HEK293 (cell line): ENCODE measurements around the gene PAK1.

Source experiments
- CTCF ChIA-PET: fragments of 350-600 bp; formaldehyde crosslinking; extraction: SDS; loops from one replicate; lab custom pipeline; 2021; ENCODE audit warnings: antibody characterized with exemption; lab: Yijun Ruan, JAX
- POLR2A ChIA-PET: fragments of 300-600 bp; formaldehyde crosslinking; extraction: SDS; loops from one replicate; lab custom pipeline; 2020; ENCODE audit warnings: antibody characterized with exemption, inconsistent platforms; lab: Yijun Ruan, JAX
- H3K27ac ChIP-seq: fragments of 200-500 bp; sonication (Bioruptor generic); 2 replicates; pipeline ENCODE4 v1.5.1; 2014; ENCODE audit warnings: low read depth, low read length, control low read depth, inconsistent platforms; ENCODE audit errors: extremely low read depth
- H3K36me3 ChIP-seq, 2 experiments: fragments of 200-500 bp in 1 of 2; sonication (Bioruptor generic) in 1 of 2; 1 replicate in 1 of 2; 2 replicates in 1 of 2; pipeline ENCODE4 v1.5.1; 2014 to 2017; ENCODE audit warnings: inconsistent platforms in 2 of 2, low read length in 2 of 2; ENCODE audit not compliant: control insufficient read depth in 2 of 2, insufficient read depth in 1 of 2
- H3K4me1 ChIP-seq: fragments of 200-500 bp; sonication (Bioruptor generic); 2 replicates; pipeline ENCODE4 v1.5.1; 2014; ENCODE audit warnings: mild to moderate bottlenecking, low read length, inconsistent platforms; ENCODE audit not compliant: control insufficient read depth, insufficient read depth
- H3K4me3 ChIP-seq: 2 replicates; pipeline ENCODE4 v1.5.1; 2011; ENCODE audit warnings: low read depth, mild to moderate bottlenecking, control low read depth, low read length, moderate library complexity
- H3K9me3 ChIP-seq: fragments of 200-500 bp; sonication (Bioruptor generic); 2 replicates; pipeline ENCODE4 v1.5.1; 2014; ENCODE audit warnings: low read depth, low read length, inconsistent platforms; ENCODE audit not compliant: control insufficient read depth, insufficient read depth
- BCL11B ChIP-seq: fragments of 450-650 bp; formaldehyde crosslinking; IDR thresholded peaks from 2 replicates; pipeline ENCODE4 v1.5.1; 2016; ENCODE audit warnings: low read depth, missing biosample characterization, missing genetic modification characterization
- HOXA7 ChIP-seq: sonication (generic); formaldehyde crosslinking; IDR thresholded peaks from 2 replicates; pipeline ENCODE4 v1.8.1; 2022; ENCODE audit warnings: missing genetic modification reagents, borderline replicate concordance
- KLF1 ChIP-seq: fragments of 450-650 bp; formaldehyde crosslinking; IDR thresholded peaks from 2 replicates; pipeline ENCODE4 v1.5.1; 2016; ENCODE audit warnings: missing biosample characterization, missing genetic modification characterization
- OVOL3 ChIP-seq: fragments of 450-650 bp; formaldehyde crosslinking; IDR thresholded peaks from 2 replicates; pipeline ENCODE4 v1.5.1; 2016; ENCODE audit warnings: missing biosample characterization, missing genetic modification characterization
- REPIN1 ChIP-seq: fragments of 450-650 bp; formaldehyde crosslinking; IDR thresholded peaks from 2 replicates; pipeline ENCODE4 v1.5.1; 2017; ENCODE audit warnings: missing biosample characterization, missing genetic modification characterization, low read depth
- ZBTB20 ChIP-seq: fragments of 450-650 bp; formaldehyde crosslinking; IDR thresholded peaks from 2 replicates; pipeline ENCODE4 v1.5.1; 2016; ENCODE audit warnings: missing biosample characterization, missing genetic modification characterization
- ZNF112 ChIP-seq: fragments of 450-650 bp; formaldehyde crosslinking; IDR thresholded peaks from 2 replicates; pipeline ENCODE4 v1.5.0; 2017; ENCODE audit warnings: missing biosample characterization, missing genetic modification characterization
- ZNF133 ChIP-seq: fragments of 450-650 bp; formaldehyde crosslinking; IDR thresholded peaks from 2 replicates; pipeline ENCODE4 v1.5.1; 2016; ENCODE audit warnings: missing biosample characterization, missing genetic modification characterization
- ZNF155 ChIP-seq: fragments of 450-650 bp; formaldehyde crosslinking; IDR thresholded peaks from 2 replicates; pipeline ENCODE4 v1.5.1; 2016; ENCODE audit warnings: missing biosample characterization, missing genetic modification characterization
- ZNF221 ChIP-seq: fragments of 450-650 bp; formaldehyde crosslinking; IDR thresholded peaks from 2 replicates; pipeline ENCODE4 v1.5.1; 2017; ENCODE audit warnings: missing biosample characterization, missing genetic modification characterization, borderline replicate concordance
- ZNF324 ChIP-seq: fragments of 450-650 bp; formaldehyde crosslinking; IDR thresholded peaks from 2 replicates; pipeline ENCODE4 v1.5.1; 2016; ENCODE audit warnings: missing biosample characterization, missing genetic modification characterization
- ZNF354C ChIP-seq: fragments of 450-650 bp; formaldehyde crosslinking; IDR thresholded peaks from 2 replicates; pipeline ENCODE4 v1.5.1; 2016; ENCODE audit warnings: missing biosample characterization, missing genetic modification characterization, low read depth, borderline replicate concordance
- ZNF416 ChIP-seq: fragments of 450-650 bp; formaldehyde crosslinking; IDR thresholded peaks from 2 replicates; pipeline ENCODE4 v1.5.1; 2016; ENCODE audit warnings: missing biosample characterization, missing genetic modification characterization
- ZNF548 ChIP-seq: fragments of 450-650 bp; formaldehyde crosslinking; IDR thresholded peaks from 2 replicates; pipeline ENCODE4 v1.5.1; 2016; ENCODE audit warnings: missing biosample characterization, missing genetic modification characterization
- ZNF561 ChIP-seq: fragments of 450-650 bp; IDR thresholded peaks from 2 replicates; pipeline ENCODE4 v1.5.1; 2018; ENCODE audit warnings: missing biosample characterization, missing genetic modification characterization, borderline replicate concordance
- ZNF596 ChIP-seq: fragments of 450-650 bp; IDR thresholded peaks from 2 replicates; pipeline ENCODE4 v1.5.0; 2018; ENCODE audit warnings: missing biosample characterization, mild to moderate bottlenecking, missing genetic modification characterization, moderate library complexity
- ZNF621 ChIP-seq: fragments of 450-650 bp; formaldehyde crosslinking; IDR thresholded peaks from 2 replicates; pipeline ENCODE4 v1.5.1; 2017; ENCODE audit warnings: missing biosample characterization, missing genetic modification characterization
- ZNF645 ChIP-seq: fragments of 450-650 bp; formaldehyde crosslinking; IDR thresholded peaks from 2 replicates; pipeline ENCODE4; 2016; ENCODE audit warnings: missing biosample characterization, missing genetic modification characterization
- ZNF785 ChIP-seq: fragments of 450-650 bp; formaldehyde crosslinking; IDR thresholded peaks from 2 replicates; pipeline ENCODE4 v1.5.1; 2016; ENCODE audit warnings: missing biosample characterization, missing genetic modification characterization
- ZSCAN16 ChIP-seq: fragments of 450-650 bp; formaldehyde crosslinking; IDR thresholded peaks from 2 replicates; pipeline ENCODE4 v1.5.1; 2016; ENCODE audit warnings: missing biosample characterization, missing genetic modification characterization
- TF ChIP-seq, protein P1 (sequence below): fragments of 450-650 bp; formaldehyde crosslinking; IDR thresholded peaks from 2 replicates; pipeline ENCODE4 v1.5.1; 2016; ENCODE audit warnings: missing biosample characterization, missing genetic modification characterization
- TF ChIP-seq, protein P2 (sequence below): fragments of 450-650 bp; formaldehyde crosslinking; IDR thresholded peaks from 2 replicates; pipeline ENCODE4 v1.5.1; 2016; ENCODE audit warnings: missing biosample characterization, missing genetic modification characterization
- TF ChIP-seq, protein P3 (sequence below): fragments of 450-650 bp; formaldehyde crosslinking; IDR thresholded peaks from 2 replicates; pipeline ENCODE4 v1.5.1; 2016; ENCODE audit warnings: missing biosample characterization, missing genetic modification characterization
- TF ChIP-seq, protein P4 (sequence below): fragments of 450-650 bp; formaldehyde crosslinking; IDR thresholded peaks from 2 replicates; pipeline ENCODE4 v1.5.0; 2017; ENCODE audit warnings: missing biosample characterization, missing genetic modification characterization, borderline replicate concordance

The PAK1 gene

GRCh38 chr11:77294040-77294439 lies 179.9 kb downstream of the PAK1 start (continued):
- TF ChIP-seq, protein P1, sequence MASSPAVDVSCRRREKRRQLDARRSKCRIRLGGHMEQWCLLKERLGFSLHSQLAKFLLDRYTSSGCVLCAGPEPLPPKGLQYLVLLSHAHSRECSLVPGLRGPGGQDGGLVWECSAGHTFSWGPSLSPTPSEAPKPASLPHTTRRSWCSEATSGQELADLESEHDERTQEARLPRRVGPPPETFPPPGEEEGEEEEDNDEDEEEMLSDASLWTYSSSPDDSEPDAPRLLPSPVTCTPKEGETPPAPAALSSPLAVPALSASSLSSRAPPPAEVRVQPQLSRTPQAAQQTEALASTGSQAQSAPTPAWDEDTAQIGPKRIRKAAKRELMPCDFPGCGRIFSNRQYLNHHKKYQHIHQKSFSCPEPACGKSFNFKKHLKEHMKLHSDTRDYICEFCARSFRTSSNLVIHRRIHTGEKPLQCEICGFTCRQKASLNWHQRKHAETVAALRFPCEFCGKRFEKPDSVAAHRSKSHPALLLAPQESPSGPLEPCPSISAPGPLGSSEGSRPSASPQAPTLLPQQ (tag by site-specific recombination): no peak
- TF ChIP-seq ZNF561 (no peak), ZNF416 (tag by site-specific recombination) (no peak), BCL11B (tag by site-specific recombination) (no peak), ZNF112 (no peak), ZNF621 (tag by site-specific recombination) (no peak), ZNF354C (tag by site-specific recombination) (no peak), ZBTB20 (tag by site-specific recombination) (no peak), HOXA7 (CRISPR knock-in tag) (no peak)

GRCh38 chr11:77289737-77290136 lies 184.2 kb downstream of the PAK1 start:
- Histone ChIP-seq H3K36me3 (no peaks in the 10 kb centered on the region), H3K27ac (no peak overlapping the region), H3K9me3 (no peaks in the 10 kb centered on the region), H3K4me3 (no peak overlapping the region), H3K4me1 (no peaks in the 10 kb centered on the region)
- ChIA-PET POLR2A (no interaction called here), CTCF (interaction anchor here (0.7 kb wide), 1 partner anchor 259 kb away, joined by 3 read pairs; no protein-coding TSS in a partner anchor)
- TF ChIP-seq ZNF645 (tag by site-specific recombination) (no peak), ZNF221 (tag by site-specific recombination) (no peak), ZNF596 (tag by site-specific recombination) (no peak)

DNA sequence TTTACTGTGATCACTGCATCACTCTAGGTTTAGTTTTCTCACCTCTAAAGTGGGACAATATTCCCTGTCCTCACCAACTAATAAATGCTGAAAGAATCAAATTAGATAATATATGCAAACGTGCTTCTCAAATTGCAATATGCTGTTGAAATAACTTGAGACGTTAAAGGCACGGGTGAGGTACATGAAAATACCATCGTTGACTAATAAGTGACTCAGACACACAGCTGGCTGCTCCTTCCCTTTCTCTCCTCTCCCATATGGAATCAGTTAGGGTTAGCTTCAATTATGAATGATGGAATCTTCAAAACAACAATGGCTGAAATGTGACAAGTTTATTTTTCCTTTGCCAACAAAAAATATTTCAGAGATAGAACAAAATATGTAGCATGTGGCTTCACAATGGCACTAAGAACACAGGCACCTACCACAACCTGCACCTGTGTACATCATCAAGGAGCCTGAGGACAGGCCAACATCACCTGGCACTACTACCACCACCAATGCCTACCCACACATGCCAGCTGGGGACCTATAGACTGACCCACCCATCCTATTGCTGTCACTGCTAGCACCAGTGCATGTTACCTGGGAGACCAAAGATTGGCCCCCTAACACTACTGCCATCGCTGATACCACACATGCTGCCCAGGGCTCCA lies 186.2 kb downstream of the PAK1 start:
- H3K9me3 ChIP-seq: no peaks in the 10 kb centered on the region
- H3K27ac ChIP-seq: no peak overlapping the region
- CTCF ChIA-PET: interaction anchor here (0.6 kb wide), 1 partner anchor 82 kb away, joined by 3 read pairs; no protein-coding TSS in a partner anchor
- POLR2A ChIA-PET: no interaction called here
- H3K4me3 ChIP-seq: no peak overlapping the region
- H3K4me1 ChIP-seq: no peaks in the 10 kb centered on the region
- no peaks in the 10 kb centered on the region for H3K36me3 ChIP-seq
- TF ChIP-seq ZNF785 (tag by site-specific recombination): no peak
- TF ChIP-seq ZSCAN16 (tag by site-specific recombination): no peak
- TF ChIP-seq, protein P2, sequence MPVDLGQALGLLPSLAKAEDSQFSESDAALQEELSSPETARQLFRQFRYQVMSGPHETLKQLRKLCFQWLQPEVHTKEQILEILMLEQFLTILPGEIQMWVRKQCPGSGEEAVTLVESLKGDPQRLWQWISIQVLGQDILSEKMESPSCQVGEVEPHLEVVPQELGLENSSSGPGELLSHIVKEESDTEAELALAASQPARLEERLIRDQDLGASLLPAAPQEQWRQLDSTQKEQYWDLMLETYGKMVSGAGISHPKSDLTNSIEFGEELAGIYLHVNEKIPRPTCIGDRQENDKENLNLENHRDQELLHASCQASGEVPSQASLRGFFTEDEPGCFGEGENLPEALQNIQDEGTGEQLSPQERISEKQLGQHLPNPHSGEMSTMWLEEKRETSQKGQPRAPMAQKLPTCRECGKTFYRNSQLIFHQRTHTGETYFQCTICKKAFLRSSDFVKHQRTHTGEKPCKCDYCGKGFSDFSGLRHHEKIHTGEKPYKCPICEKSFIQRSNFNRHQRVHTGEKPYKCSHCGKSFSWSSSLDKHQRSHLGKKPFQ (tag by site-specific recombination): no peak
- no peak for TF ChIP-seq ZNF133
- no peak for TF ChIP-seq ZNF155 (tag by site-specific recombination)
- no peak for TF ChIP-seq ZNF548
- no peak for TF ChIP-seq REPIN1 (tag by site-specific recombination)
- TF ChIP-seq ZNF621 (tag by site-specific recombination): no peak
- TF ChIP-seq OVOL3 (tag by site-specific recombination): no peak
- no peak for TF ChIP-seq ZNF324
- no peak for TF ChIP-seq ZNF354C (tag by site-specific recombination)
- TF ChIP-seq KLF1: no peak
- TF ChIP-seq, protein P3, sequence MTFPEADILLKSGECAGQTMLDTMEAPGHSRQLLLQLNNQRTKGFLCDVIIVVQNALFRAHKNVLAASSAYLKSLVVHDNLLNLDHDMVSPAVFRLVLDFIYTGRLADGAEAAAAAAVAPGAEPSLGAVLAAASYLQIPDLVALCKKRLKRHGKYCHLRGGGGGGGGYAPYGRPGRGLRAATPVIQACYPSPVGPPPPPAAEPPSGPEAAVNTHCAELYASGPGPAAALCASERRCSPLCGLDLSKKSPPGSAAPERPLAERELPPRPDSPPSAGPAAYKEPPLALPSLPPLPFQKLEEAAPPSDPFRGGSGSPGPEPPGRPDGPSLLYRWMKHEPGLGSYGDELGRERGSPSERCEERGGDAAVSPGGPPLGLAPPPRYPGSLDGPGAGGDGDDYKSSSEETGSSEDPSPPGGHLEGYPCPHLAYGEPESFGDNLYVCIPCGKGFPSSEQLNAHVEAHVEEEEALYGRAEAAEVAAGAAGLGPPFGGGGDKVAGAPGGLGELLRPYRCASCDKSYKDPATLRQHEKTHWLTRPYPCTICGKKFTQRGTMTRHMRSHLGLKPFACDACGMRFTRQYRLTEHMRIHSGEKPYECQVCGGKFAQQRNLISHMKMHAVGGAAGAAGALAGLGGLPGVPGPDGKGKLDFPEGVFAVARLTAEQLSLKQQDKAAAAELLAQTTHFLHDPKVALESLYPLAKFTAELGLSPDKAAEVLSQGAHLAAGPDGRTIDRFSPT (tag by site-specific recombination): no peak
- TF ChIP-seq, protein P4, sequence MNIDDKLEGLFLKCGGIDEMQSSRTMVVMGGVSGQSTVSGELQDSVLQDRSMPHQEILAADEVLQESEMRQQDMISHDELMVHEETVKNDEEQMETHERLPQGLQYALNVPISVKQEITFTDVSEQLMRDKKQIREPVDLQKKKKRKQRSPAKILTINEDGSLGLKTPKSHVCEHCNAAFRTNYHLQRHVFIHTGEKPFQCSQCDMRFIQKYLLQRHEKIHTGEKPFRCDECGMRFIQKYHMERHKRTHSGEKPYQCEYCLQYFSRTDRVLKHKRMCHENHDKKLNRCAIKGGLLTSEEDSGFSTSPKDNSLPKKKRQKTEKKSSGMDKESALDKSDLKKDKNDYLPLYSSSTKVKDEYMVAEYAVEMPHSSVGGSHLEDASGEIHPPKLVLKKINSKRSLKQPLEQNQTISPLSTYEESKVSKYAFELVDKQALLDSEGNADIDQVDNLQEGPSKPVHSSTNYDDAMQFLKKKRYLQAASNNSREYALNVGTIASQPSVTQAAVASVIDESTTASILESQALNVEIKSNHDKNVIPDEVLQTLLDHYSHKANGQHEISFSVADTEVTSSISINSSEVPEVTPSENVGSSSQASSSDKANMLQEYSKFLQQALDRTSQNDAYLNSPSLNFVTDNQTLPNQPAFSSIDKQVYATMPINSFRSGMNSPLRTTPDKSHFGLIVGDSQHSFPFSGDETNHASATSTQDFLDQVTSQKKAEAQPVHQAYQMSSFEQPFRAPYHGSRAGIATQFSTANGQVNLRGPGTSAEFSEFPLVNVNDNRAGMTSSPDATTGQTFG (tag by site-specific recombination): no peak
- TF ChIP-seq HOXA7 (CRISPR knock-in tag): no peak
